DND-41 (cell line): Measurements from ENCODE around the gene TRHDE.

Source experiments
- ATAC-seq: fragments of 200-7000 bp; cut with Tn5 transposase; 3 replicates; pipeline ENCODE4 v1.9.1; 2021; ENCODE audit warnings: low read depth; ENCODE audit not compliant: insufficient read depth
- DNase-seq: peaks from one replicate; pipeline ENCODE4 v3.0.0-alpha.2; 2020
- H2AFZ ChIP-seq: 2 replicates; pipeline ENCODE4 v1.6.0; 2012; ENCODE audit warnings: low read depth, low read length
- H3K27ac ChIP-seq: 2 replicates; pipeline ENCODE4 v1.5.1; 2012; ENCODE audit warnings: low read length, inconsistent platforms
- H3K27me3 ChIP-seq: fragments of 200-600 bp; sonication (generic); 2 replicates; pipeline ENCODE4 v1.6.0; 2012; ENCODE audit warnings: low read length, mild to moderate bottlenecking, inconsistent platforms; ENCODE audit not compliant: insufficient read depth, poor library complexity
- H3K36me3 ChIP-seq: 2 replicates; pipeline ENCODE4 v1.5.1; 2012; ENCODE audit warnings: low read length, inconsistent platforms; ENCODE audit not compliant: insufficient read depth
- H3K4me1 ChIP-seq: 2 replicates; pipeline ENCODE4 v1.5.1; 2012; ENCODE audit warnings: mild to moderate bottlenecking, low read length; ENCODE audit not compliant: insufficient read depth
- H3K4me2 ChIP-seq: 2 replicates; pipeline ENCODE4 v1.6.0; 2012; ENCODE audit warnings: mild to moderate bottlenecking, moderate library complexity, low read length, inconsistent platforms; ENCODE audit not compliant: insufficient read depth
- H3K4me3 ChIP-seq, 2 experiments: fragments of 200-600 bp in 1 of 2; shearing (Covaris generic) in 1 of 2; 2 replicates each; pipeline ENCODE4 v1.5.1; 2012 to 2016; ENCODE audit warnings: inconsistent platforms in 2 of 2, low read length in 2 of 2, mild to moderate bottlenecking in 2 of 2, low read depth in 1 of 2, moderate library complexity in 1 of 2
- H3K79me2 ChIP-seq: 2 replicates; pipeline ENCODE4 v1.6.0; 2012; ENCODE audit warnings: low read length, inconsistent platforms; ENCODE audit not compliant: insufficient read depth
- H3K9ac ChIP-seq: 2 replicates; pipeline ENCODE4 v1.6.0; 2012; ENCODE audit warnings: low read depth, mild to moderate bottlenecking, inconsistent platforms, low read length, moderate library complexity
- H3K9me3 ChIP-seq: 2 replicates; pipeline ENCODE4 v1.5.1; 2012; ENCODE audit warnings: low read length, moderate library complexity, mild to moderate bottlenecking, inconsistent platforms; ENCODE audit not compliant: insufficient read depth, severe bottlenecking
- H4K20me1 ChIP-seq: 2 replicates; pipeline ENCODE4 v1.6.0; 2012; ENCODE audit warnings: low read length; ENCODE audit not compliant: insufficient read depth
- EZH2 ChIP-seq: IDR thresholded peaks from 3 replicates; pipeline ENCODE4 v1.6.1; 2012; ENCODE audit warnings: borderline replicate concordance, low read depth, mild to moderate bottlenecking, moderate library complexity, low read length, inconsistent platforms; ENCODE audit not compliant: severe bottlenecking
- TF ChIP-seq, protein P1 (sequence below): IDR thresholded peaks from 2 replicates; pipeline ENCODE4 v1.5.1; 2012; ENCODE audit warnings: borderline replicate concordance, low read length, moderate library complexity, mild to moderate bottlenecking; ENCODE audit not compliant: poor library complexity, severe bottlenecking; ENCODE audit errors: extremely low read depth

The TRHDE gene

GRCh38 chr12:72448805-72449204 is 176.6 kb downstream of the TRHDE start:
- H3K27ac ChIP-seq = no peak overlapping the region
- ATAC-seq = no peak

GRCh38 chr12:72453066-72453465 is 180.9 kb downstream of the TRHDE start:
- no peak for DNase-seq
- Histone ChIP-seq H2AFZ (no peak overlapping the region), H3K27ac (no peak overlapping the region), H3K9ac (no peak overlapping the region), H3K27me3 (no peaks in the 10 kb centered on the region), H3K36me3 (no peaks in the 10 kb centered on the region), H4K20me1 (no peaks in the 10 kb centered on the region), H3K4me2 (no peak overlapping the region), H3K4me1 (no peaks in the 10 kb centered on the region), H3K4me3 (no peak overlapping the region), H3K9me3 (no peaks in the 10 kb centered on the region), H3K79me2 (no peaks in the 10 kb centered on the region)
- no peak for ATAC-seq
- TF ChIP-seq, protein P1, sequence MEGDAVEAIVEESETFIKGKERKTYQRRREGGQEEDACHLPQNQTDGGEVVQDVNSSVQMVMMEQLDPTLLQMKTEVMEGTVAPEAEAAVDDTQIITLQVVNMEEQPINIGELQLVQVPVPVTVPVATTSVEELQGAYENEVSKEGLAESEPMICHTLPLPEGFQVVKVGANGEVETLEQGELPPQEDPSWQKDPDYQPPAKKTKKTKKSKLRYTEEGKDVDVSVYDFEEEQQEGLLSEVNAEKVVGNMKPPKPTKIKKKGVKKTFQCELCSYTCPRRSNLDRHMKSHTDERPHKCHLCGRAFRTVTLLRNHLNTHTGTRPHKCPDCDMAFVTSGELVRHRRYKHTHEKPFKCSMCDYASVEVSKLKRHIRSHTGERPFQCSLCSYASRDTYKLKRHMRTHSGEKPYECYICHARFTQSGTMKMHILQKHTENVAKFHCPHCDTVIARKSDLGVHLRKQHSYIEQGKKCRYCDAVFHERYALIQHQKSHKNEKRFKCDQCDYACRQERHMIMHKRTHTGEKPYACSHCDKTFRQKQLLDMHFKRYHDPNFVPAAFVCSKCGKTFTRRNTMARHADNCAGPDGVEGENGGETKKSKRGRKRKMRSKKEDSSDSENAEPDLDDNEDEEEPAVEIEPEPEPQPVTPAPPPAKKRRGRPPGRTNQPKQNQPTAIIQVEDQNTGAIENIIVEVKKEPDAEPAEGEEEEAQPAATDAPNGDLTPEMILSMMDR = no peak
- TF ChIP-seq EZH2 = no peak

More at GRCh38 chr12:72448805-72449204, 176.6 kb downstream of the TRHDE start:
- Histone ChIP-seq H3K4me3 (no peak overlapping the region), H3K27me3 (no peaks in the 10 kb centered on the region), H3K79me2 (no peaks in the 10 kb centered on the region), H2AFZ (no peak overlapping the region), H3K36me3 (no peaks in the 10 kb centered on the region), H3K9ac (no peak overlapping the region), H3K4me1 (no peaks in the 10 kb centered on the region), H3K4me2 (no peak overlapping the region), H4K20me1 (no peaks in the 10 kb centered on the region), H3K9me3 (no peaks in the 10 kb centered on the region)
- DNase-seq = no peak
- TF ChIP-seq EZH2 = no peak
- TF ChIP-seq, protein P1 = no peak

- TF ChIP-seq, protein P1 = no peak
- TF ChIP-seq EZH2 = no peak
- H4K20me1 ChIP-seq = no peaks in the 10 kb centered on the region
- H3K79me2 ChIP-seq = no peaks in the 10 kb centered on the region
- no peaks in the 10 kb centered on the region for H3K4me1 ChIP-seq
- ATAC-seq (no peak), DNase-seq (no peak)
- no peak overlapping the region for H3K4me2 ChIP-seq
- no peaks in the 10 kb centered on the region for H3K36me3 ChIP-seq
- H3K9me3 ChIP-seq = no peaks in the 10 kb centered on the region
- no peak overlapping the region for H3K27ac ChIP-seq
- no peak overlapping the region for H3K9ac ChIP-seq
- no peaks in the 10 kb centered on the region for H3K27me3 ChIP-seq
- H3K4me3 ChIP-seq = no peak overlapping the region
- no peak overlapping the region for H2AFZ ChIP-seq
Observed at GRCh38 chr12:72453550-72453949, 181.4 kb downstream of the TRHDE start.

GRCh38 chr12:72464471-72464870 is 192.3 kb downstream of the TRHDE start:
- no peaks in the 10 kb centered on the region for H4K20me1 ChIP-seq
- no peak overlapping the region for H3K27ac ChIP-seq
- no peaks in the 10 kb centered on the region for H3K79me2 ChIP-seq
- no peak overlapping the region for H2AFZ ChIP-seq
- H3K9ac ChIP-seq = no peak overlapping the region
- H3K4me3 ChIP-seq = no peak overlapping the region
- DNase-seq (no peak), ATAC-seq (no peak)
- H3K27me3 ChIP-seq = no peaks in the 10 kb centered on the region
- TF ChIP-seq, protein P1 = no peak
- no peak for TF ChIP-seq EZH2
- no peak overlapping the region for H3K4me2 ChIP-seq
- H3K4me1 ChIP-seq = no peaks in the 10 kb centered on the region
- H3K36me3 ChIP-seq = no peaks in the 10 kb centered on the region
- no peaks in the 10 kb centered on the region for H3K9me3 ChIP-seq
